ENCODE results near the gene POR.

DNA sequence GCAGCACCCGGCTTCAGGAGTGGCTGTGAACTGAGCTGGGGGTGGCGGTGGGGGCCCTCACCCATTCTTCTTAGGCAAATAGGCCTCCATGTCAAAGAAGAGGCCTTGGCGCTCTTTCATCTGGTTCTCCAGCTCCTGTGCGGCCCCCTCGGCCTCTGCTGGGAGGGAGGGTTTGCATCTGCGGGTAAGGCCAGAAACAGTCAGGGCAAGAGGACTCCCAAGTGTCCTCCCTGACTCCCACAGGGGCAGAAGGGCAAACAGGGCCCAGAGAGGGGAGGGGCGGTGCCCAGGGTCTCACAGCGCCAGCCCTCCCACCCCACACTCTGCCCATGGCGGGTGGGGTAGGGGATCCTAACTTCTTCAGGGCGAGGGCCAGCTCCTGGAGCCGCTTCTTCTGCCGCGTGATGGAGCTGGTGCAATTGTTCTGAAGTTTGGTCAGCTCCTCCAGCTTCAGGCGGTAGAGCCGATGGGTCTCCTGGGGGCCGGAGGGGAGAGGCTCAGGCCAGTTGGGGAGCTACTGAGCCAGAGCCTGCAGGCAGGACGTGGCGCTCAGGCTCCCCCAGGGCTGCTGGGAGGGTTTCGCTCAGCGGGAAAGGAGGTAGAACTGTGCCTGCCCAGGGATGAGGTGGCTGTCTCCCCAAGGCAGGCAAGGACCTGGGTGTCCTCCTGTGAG, 77.3 kb downstream of the POR start:
- TF ChIP-seq CTCF (IDR thresholded peaks at IDR 0.05) (no peak), IRF2 (CRISPR knock-in tag; IDR thresholded peaks at IDR 0.05; ENCODE audit: borderline replicate concordance, low read depth) (no peak), CBFB (CRISPR knock-in tag; IDR thresholded peaks at IDR 0.05; ENCODE audit: low read depth) (no peak), E2F4 (CRISPR knock-in tag; IDR thresholded peaks at IDR 0.05; ENCODE audit: borderline replicate concordance, low read depth) (no peak), TEAD4 (CRISPR knock-in tag; IDR thresholded peaks at IDR 0.05) (no peak), ZNF416 (CRISPR knock-in tag; IDR thresholded peaks at IDR 0.05) (no peak), JUN (CRISPR knock-in tag; IDR thresholded peaks at IDR 0.05) (no peak), ATF6 (CRISPR knock-in tag; IDR thresholded peaks at IDR 0.05) (no peak)
- TF ChIP-seq, protein P1, sequence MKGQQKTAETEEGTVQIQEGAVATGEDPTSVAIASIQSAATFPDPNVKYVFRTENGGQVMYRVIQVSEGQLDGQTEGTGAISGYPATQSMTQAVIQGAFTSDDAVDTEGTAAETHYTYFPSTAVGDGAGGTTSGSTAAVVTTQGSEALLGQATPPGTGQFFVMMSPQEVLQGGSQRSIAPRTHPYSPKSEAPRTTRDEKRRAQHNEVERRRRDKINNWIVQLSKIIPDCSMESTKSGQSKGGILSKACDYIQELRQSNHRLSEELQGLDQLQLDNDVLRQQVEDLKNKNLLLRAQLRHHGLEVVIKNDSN (CRISPR knock-in tag; IDR thresholded peaks at IDR 0.05): no peak
- TF ChIP-seq, protein P2, sequence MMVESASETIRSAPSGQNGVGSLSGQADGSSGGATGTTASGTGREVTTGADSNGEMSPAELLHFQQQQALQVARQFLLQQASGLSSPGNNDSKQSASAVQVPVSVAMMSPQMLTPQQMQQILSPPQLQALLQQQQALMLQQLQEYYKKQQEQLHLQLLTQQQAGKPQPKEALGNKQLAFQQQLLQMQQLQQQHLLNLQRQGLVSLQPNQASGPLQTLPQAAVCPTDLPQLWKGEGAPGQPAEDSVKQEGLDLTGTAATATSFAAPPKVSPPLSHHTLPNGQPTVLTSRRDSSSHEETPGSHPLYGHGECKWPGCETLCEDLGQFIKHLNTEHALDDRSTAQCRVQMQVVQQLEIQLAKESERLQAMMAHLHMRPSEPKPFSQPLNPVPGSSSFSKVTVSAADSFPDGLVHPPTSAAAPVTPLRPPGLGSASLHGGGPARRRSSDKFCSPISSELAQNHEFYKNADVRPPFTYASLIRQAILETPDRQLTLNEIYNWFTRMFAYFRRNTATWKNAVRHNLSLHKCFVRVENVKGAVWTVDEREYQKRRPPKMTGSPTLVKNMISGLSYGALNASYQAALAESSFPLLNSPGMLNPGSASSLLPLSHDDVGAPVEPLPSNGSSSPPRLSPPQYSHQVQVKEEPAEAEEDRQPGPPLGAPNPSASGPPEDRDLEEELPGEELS (CRISPR knock-in tag; IDR thresholded peaks at IDR 0.05): no peak
- TF ChIP-seq, protein P3, sequence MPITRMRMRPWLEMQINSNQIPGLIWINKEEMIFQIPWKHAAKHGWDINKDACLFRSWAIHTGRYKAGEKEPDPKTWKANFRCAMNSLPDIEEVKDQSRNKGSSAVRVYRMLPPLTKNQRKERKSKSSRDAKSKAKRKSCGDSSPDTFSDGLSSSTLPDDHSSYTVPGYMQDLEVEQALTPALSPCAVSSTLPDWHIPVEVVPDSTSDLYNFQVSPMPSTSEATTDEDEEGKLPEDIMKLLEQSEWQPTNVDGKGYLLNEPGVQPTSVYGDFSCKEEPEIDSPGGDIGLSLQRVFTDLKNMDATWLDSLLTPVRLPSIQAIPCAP (CRISPR knock-in tag; IDR thresholded peaks at IDR 0.05): no peak
- TF ChIP-seq, protein P4, sequence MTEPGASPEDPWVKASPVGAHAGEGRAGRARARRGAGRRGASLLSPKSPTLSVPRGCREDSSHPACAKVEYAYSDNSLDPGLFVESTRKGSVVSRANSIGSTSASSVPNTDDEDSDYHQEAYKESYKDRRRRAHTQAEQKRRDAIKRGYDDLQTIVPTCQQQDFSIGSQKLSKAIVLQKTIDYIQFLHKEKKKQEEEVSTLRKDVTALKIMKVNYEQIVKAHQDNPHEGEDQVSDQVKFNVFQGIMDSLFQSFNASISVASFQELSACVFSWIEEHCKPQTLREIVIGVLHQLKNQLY (CRISPR knock-in tag; IDR thresholded peaks at IDR 0.05): no peak
- TF ChIP-seq, protein P5, sequence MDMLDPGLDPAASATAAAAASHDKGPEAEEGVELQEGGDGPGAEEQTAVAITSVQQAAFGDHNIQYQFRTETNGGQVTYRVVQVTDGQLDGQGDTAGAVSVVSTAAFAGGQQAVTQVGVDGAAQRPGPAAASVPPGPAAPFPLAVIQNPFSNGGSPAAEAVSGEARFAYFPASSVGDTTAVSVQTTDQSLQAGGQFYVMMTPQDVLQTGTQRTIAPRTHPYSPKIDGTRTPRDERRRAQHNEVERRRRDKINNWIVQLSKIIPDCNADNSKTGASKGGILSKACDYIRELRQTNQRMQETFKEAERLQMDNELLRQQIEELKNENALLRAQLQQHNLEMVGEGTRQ (CRISPR knock-in tag; IDR thresholded peaks at IDR 0.05): no peak

All from WTC11 (cell line).